ENCODE results near the gene OBSCN.

- TF ChIP-seq CTCF (conservative IDR thresholded peaks at IDR 0.05 in 1 of 2, IDR thresholded peaks at IDR 0.05 in 1 of 2; ENCODE audit: extremely low read depth in 1 of 2, insufficient read depth in 1 of 2, low read depth in 1 of 2, low read length in 2 of 2) (no peak), EZH2 (IDR thresholded peaks at IDR 0.05; ENCODE audit: borderline replicate concordance, low read length) (no peak)
Observed at GRCh38 chr1:228198977-228199590, 8.8 kb upstream of the OBSCN start.

Data from mammary epithelial cell (primary cell).